HepG2 (cell line): Measurements from ENCODE around the gene JPH3.

Source experiments
- HDAC2 ChIP-seq: sonication (generic); formaldehyde crosslinking; IDR thresholded peaks from 2 replicates; pipeline ENCODE4 v1.4.0; 2020; ENCODE audit warnings: missing genetic modification reagents
- HMGXB4 ChIP-seq, 2 experiments: sonication (generic) in 1 of 2; formaldehyde crosslinking in 1 of 2; IDR thresholded peaks; 2 replicates each; pipeline versions ENCODE4 v1.4.0 to v1.6.1; 2018 to 2020; ENCODE audit warnings: missing genetic modification reagents in 2 of 2, borderline replicate concordance in 1 of 2, low read depth in 1 of 2, mild to moderate bottlenecking in 1 of 2, missing biosample characterization in 1 of 2
- HOXA3 ChIP-seq: sonication (generic); formaldehyde crosslinking; IDR thresholded peaks from 2 replicates; pipeline ENCODE4 v1.5.0; 2020; ENCODE audit warnings: missing genetic modification reagents
- MAFK ChIP-seq, 2 experiments: IDR thresholded peaks in 1 of 2; conservative IDR thresholded peaks in 1 of 2; 2 replicates each; pipeline ENCODE4 v1.6.1; 2011; ENCODE audit warnings: improper control_type of control experiment in 2 of 2, low read length in 2 of 2
- RAD51 ChIP-seq: fragments of 450-650 bp; IDR thresholded peaks from 2 replicates; pipeline ENCODE4 v1.6.1; 2016; ENCODE audit warnings: borderline replicate concordance
- RELA ChIP-seq: sonication (generic); formaldehyde crosslinking; IDR thresholded peaks from 2 replicates; pipeline ENCODE4 v1.4.0; 2020; ENCODE audit warnings: missing genetic modification reagents
- SMARCE1 ChIP-seq: fragments of 450-650 bp; IDR thresholded peaks from 2 replicates; pipeline ENCODE4 v1.6.1; 2017; ENCODE audit warnings: borderline replicate concordance
- SMC3 ChIP-seq: IDR thresholded peaks from 2 replicates; pipeline ENCODE4 v1.6.1; 2011; ENCODE audit warnings: low read length, improper control_type of control experiment
- TGIF2 ChIP-seq: IDR thresholded peaks from 2 replicates; pipeline ENCODE4 v1.6.1; 2016; ENCODE audit warnings: control low read depth, missing compliant biosample characterization
- TF ChIP-seq, protein P1 (sequence below): sonication (generic); formaldehyde crosslinking; IDR thresholded peaks from 2 replicates; pipeline ENCODE4 v1.8.1; 2023; ENCODE audit warnings: mild to moderate bottlenecking, inconsistent platforms, moderate library complexity, missing genetic modification reagents, borderline replicate concordance
- TF ChIP-seq, protein P2 (sequence below): IDR thresholded peaks from 2 replicates; pipeline ENCODE4 v1.6.1; 2016; ENCODE audit warnings: missing compliant biosample characterization, missing genetic modification reagents, borderline replicate concordance
- TF ChIP-seq, protein P3 (sequence below): sonication (generic); formaldehyde crosslinking; IDR thresholded peaks from 2 replicates; pipeline ENCODE4 v1.4.0; 2020; ENCODE audit warnings: missing genetic modification reagents, borderline replicate concordance
- TF ChIP-seq, protein P4 (sequence below): sonication (generic); formaldehyde crosslinking; IDR thresholded peaks from 2 replicates; pipeline ENCODE4 v1.5.0; 2020; ENCODE audit warnings: mild to moderate bottlenecking, missing genetic modification reagents, moderate library complexity
- TF ChIP-seq, protein P5 (sequence below): sonication (generic); formaldehyde crosslinking; IDR thresholded peaks from 2 replicates; pipeline ENCODE4 v1.4.0; 2020; ENCODE audit warnings: mild to moderate bottlenecking, missing genetic modification reagents

DNA sequence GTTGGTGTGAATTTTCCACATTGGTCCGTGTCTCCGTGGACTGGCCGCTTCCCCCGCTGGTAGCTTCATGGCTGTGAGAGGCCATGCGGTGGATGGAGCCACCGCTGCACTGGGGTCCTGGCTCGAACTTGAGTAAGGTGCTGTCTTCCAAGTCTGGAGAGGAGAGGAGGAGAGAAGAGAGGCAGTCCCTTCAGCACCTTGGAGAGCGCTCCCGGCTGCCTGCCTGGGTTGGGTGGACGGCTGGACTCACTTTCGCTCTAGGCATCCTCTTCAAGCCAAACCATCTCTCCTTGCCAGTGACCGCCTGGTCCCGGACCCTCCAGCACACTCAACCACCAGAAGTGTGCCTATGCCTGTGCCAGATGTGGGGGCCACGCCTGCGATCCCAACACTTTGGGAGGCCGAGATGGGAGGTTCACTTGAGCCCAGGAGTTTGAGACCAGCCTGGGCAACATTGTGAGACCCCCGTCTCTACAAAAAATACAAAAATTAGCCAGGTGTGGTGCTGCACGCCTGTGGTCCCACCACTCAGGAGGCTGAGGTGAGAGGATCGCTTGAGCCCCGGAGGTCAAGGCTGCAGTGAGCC lies 6.2 kb downstream of the JPH3 start:
- no peak for TF ChIP-seq RELA (CRISPR knock-in tag)
- TF ChIP-seq HDAC2 (CRISPR knock-in tag) = peak; percentile 76; the same call in 1 of the 2 replicates
- TF ChIP-seq HOXA3 (CRISPR knock-in tag) = 0 out of 2 replicates have a peak, but pooled peaks have one; percentile 34
- TF ChIP-seq SMC3 = no peak
- TF ChIP-seq, protein P1, sequence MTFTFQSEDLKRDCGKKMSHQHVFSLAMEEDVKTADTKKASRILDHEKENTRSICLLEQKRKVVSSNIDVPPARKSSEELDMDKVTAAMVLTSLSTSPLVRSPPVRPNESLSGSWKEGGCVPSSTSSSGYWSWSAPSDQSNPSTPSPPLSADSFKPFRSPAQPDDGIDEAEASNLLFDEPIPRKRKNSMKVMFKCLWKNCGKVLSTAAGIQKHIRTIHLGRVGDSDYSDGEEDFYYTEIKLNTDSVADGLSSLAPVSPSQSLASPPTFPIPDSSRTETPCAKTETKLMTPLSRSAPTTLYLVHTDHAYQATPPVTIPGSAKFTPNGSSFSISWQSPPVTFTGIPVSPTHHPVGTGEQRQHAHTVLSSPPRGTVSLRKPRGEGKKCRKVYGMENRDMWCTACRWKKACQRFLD (CRISPR knock-in tag) = no peak
- TF ChIP-seq, protein P2, sequence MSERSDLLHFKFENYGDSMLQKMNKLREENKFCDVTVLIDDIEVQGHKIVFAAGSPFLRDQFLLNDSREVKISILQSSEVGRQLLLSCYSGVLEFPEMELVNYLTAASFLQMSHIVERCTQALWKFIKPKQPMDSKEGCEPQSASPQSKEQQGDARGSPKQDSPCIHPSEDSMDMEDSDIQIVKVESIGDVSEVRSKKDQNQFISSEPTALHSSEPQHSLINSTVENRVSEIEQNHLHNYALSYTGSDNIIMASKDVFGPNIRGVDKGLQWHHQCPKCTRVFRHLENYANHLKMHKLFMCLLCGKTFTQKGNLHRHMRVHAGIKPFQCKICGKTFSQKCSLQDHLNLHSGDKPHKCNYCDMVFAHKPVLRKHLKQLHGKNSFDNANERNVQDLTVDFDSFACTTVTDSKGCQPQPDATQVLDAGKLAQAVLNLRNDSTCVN = peak; percentile 94
- TF ChIP-seq, protein P3, sequence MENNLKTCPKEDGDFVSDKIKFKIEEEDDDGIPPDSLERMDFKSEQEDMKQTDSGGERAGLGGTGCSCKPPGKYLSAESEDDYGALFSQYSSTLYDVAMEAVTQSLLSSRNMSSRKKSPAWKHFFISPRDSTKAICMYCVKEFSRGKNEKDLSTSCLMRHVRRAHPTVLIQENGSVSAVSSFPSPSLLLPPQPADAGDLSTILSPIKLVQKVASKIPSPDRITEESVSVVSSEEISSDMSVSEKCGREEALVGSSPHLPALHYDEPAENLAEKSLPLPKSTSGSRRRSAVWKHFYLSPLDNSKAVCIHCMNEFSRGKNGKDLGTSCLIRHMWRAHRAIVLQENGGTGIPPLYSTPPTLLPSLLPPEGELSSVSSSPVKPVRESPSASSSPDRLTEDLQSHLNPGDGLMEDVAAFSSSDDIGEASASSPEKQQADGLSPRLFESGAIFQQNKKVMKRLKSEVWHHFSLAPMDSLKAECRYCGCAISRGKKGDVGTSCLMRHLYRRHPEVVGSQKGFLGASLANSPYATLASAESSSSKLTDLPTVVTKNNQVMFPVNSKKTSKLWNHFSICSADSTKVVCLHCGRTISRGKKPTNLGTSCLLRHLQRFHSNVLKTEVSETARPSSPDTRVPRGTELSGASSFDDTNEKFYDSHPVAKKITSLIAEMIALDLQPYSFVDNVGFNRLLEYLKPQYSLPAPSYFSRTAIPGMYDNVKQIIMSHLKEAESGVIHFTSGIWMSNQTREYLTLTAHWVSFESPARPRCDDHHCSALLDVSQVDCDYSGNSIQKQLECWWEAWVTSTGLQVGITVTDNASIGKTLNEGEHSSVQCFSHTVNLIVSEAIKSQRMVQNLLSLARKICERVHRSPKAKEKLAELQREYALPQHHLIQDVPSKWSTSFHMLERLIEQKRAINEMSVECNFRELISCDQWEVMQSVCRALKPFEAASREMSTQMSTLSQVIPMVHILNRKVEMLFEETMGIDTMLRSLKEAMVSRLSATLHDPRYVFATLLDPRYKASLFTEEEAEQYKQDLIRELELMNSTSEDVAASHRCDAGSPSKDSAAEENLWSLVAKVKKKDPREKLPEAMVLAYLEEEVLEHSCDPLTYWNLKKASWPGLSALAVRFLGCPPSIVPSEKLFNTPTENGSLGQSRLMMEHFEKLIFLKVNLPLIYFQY = peak; percentile 90
- TF ChIP-seq, protein P4, sequence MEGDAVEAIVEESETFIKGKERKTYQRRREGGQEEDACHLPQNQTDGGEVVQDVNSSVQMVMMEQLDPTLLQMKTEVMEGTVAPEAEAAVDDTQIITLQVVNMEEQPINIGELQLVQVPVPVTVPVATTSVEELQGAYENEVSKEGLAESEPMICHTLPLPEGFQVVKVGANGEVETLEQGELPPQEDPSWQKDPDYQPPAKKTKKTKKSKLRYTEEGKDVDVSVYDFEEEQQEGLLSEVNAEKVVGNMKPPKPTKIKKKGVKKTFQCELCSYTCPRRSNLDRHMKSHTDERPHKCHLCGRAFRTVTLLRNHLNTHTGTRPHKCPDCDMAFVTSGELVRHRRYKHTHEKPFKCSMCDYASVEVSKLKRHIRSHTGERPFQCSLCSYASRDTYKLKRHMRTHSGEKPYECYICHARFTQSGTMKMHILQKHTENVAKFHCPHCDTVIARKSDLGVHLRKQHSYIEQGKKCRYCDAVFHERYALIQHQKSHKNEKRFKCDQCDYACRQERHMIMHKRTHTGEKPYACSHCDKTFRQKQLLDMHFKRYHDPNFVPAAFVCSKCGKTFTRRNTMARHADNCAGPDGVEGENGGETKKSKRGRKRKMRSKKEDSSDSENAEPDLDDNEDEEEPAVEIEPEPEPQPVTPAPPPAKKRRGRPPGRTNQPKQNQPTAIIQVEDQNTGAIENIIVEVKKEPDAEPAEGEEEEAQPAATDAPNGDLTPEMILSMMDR (CRISPR knock-in tag) = no peak
- TF ChIP-seq TGIF2 = peak; percentile 93
- TF ChIP-seq RAD51 = no peak
- TF ChIP-seq MAFK (conservative IDR thresholded peaks at IDR 0.05 in 1 of 2, IDR thresholded peaks at IDR 0.05 in 1 of 2; ENCODE audit: low read length in 2 of 2) = no peak
- TF ChIP-seq SMARCE1 = no peak
- TF ChIP-seq HMGXB4 (CRISPR knock-in tag; IDR thresholded peaks at IDR 0.05; ENCODE audit: borderline replicate concordance in 1 of 2, low read depth in 1 of 2) = 0 out of 4 replicates have a peak, but pooled peaks of 1 of the 2 experiments have one; percentile 39
- TF ChIP-seq, protein P5, sequence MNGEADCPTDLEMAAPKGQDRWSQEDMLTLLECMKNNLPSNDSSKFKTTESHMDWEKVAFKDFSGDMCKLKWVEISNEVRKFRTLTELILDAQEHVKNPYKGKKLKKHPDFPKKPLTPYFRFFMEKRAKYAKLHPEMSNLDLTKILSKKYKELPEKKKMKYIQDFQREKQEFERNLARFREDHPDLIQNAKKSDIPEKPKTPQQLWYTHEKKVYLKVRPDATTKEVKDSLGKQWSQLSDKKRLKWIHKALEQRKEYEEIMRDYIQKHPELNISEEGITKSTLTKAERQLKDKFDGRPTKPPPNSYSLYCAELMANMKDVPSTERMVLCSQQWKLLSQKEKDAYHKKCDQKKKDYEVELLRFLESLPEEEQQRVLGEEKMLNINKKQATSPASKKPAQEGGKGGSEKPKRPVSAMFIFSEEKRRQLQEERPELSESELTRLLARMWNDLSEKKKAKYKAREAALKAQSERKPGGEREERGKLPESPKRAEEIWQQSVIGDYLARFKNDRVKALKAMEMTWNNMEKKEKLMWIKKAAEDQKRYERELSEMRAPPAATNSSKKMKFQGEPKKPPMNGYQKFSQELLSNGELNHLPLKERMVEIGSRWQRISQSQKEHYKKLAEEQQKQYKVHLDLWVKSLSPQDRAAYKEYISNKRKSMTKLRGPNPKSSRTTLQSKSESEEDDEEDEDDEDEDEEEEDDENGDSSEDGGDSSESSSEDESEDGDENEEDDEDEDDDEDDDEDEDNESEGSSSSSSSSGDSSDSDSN (CRISPR knock-in tag) = no peak
